SK-N-SH treated with all-trans-retinoic acid at 6 μM for 48 hours (cell line): ENCODE data around the gene SCO2.

Source experiments
- BACH2 ChIP-seq: fragments of 250-450 bp; sonication (Bioruptor Pico); IDR thresholded peaks from 2 replicates; pipeline ENCODE4 v1.9.0; 2021; ENCODE audit warnings: mild to moderate bottlenecking, borderline replicate concordance
- CREB5 ChIP-seq: fragments of 250-450 bp; sonication (Bioruptor Pico); IDR thresholded peaks from 2 replicates; pipeline ENCODE4 v1.5.1; 2020; ENCODE audit warnings: low read depth, mild to moderate bottlenecking, moderate library complexity
- CSDC2 ChIP-seq: fragments of 250-450 bp; sonication (Bioruptor Pico); IDR thresholded peaks from 2 replicates; pipeline ENCODE4 v1.5.0; 2020; ENCODE audit warnings: mild to moderate bottlenecking, moderate library complexity
- ESRRG ChIP-seq: fragments of 250-450 bp; sonication (Bioruptor Pico); IDR thresholded peaks from 2 replicates; pipeline ENCODE4 v1.6.1; 2021; ENCODE audit warnings: mild to moderate bottlenecking
- GLIS3 ChIP-seq: fragments of 250-450 bp; sonication (Bioruptor Pico); IDR thresholded peaks from 2 replicates; pipeline ENCODE4 v1.5.0; 2020; ENCODE audit warnings: mild to moderate bottlenecking, moderate library complexity
- ISL1 ChIP-seq: fragments of 250-450 bp; sonication (Bioruptor Pico); IDR thresholded peaks from 2 replicates; pipeline ENCODE4 v2.1.2; 2022; ENCODE audit warnings: mild to moderate bottlenecking, moderate library complexity
- PATZ1 ChIP-seq: fragments of 250-450 bp; sonication (Bioruptor Pico); IDR thresholded peaks from 2 replicates; pipeline ENCODE4 v1.8.0; 2020; ENCODE audit warnings: mild to moderate bottlenecking, moderate library complexity, borderline replicate concordance
- SNAI2 ChIP-seq: fragments of 250-450 bp; sonication (Bioruptor Pico); IDR thresholded peaks from 2 replicates; pipeline ENCODE4 v1.5.0; 2020; ENCODE audit warnings: mild to moderate bottlenecking, moderate library complexity
- TCF4 ChIP-seq: fragments of 250-450 bp; sonication (Bioruptor Pico); IDR thresholded peaks from 2 replicates; pipeline ENCODE4 v1.8.0; 2021; ENCODE audit warnings: mild to moderate bottlenecking, moderate library complexity, borderline replicate concordance
- TOX ChIP-seq: fragments of 250-450 bp; sonication (Bioruptor Pico); IDR thresholded peaks from 2 replicates; pipeline ENCODE4 v1.8.0; 2021; ENCODE audit warnings: mild to moderate bottlenecking, moderate library complexity, borderline replicate concordance
- ZFP30 ChIP-seq: fragments of 450-650 bp; formaldehyde crosslinking; IDR thresholded peaks from 2 replicates; pipeline ENCODE4 v1.5.0; 2022; ENCODE audit warnings: mild to moderate bottlenecking, moderate library complexity
- ZNF565 ChIP-seq: fragments of 450-650 bp; formaldehyde crosslinking; conservative IDR thresholded peaks from 2 replicates; pipeline ENCODE4 v1.5.0; 2020; ENCODE audit warnings: low read depth, mild to moderate bottlenecking, moderate library complexity
- ZNF70 ChIP-seq: fragments of 450-650 bp; formaldehyde crosslinking; IDR thresholded peaks from 2 replicates; pipeline ENCODE4 v1.5.0; 2020; ENCODE audit warnings: mild to moderate bottlenecking, moderate library complexity
- TF ChIP-seq, protein P1 (sequence below): fragments of 250-450 bp; sonication (Bioruptor Pico); IDR thresholded peaks from 2 replicates; pipeline ENCODE4 v1.8.0; 2021; ENCODE audit warnings: low read depth, mild to moderate bottlenecking, moderate library complexity, borderline replicate concordance

GRCh38 chr22:50564289-50564688, 38.9 kb upstream of the SCO2 start:
- TF ChIP-seq ESRRG (CRISPR knock-in tag) (no peak), PATZ1 (no peak), ZFP30 (CRISPR knock-in tag) (no peak), TCF4 (CRISPR knock-in tag) (no peak), TOX (CRISPR knock-in tag) (no peak), ZNF70 (CRISPR knock-in tag) (no peak), ISL1 (CRISPR knock-in tag) (no peak), SNAI2 (CRISPR knock-in tag) (no peak), GLIS3 (CRISPR knock-in tag) (no peak), CREB5 (CRISPR knock-in tag) (no peak), CSDC2 (no peak), BACH2 (CRISPR knock-in tag) (no peak), ZNF565 (CRISPR knock-in tag) (no peak)
- TF ChIP-seq, protein P1, sequence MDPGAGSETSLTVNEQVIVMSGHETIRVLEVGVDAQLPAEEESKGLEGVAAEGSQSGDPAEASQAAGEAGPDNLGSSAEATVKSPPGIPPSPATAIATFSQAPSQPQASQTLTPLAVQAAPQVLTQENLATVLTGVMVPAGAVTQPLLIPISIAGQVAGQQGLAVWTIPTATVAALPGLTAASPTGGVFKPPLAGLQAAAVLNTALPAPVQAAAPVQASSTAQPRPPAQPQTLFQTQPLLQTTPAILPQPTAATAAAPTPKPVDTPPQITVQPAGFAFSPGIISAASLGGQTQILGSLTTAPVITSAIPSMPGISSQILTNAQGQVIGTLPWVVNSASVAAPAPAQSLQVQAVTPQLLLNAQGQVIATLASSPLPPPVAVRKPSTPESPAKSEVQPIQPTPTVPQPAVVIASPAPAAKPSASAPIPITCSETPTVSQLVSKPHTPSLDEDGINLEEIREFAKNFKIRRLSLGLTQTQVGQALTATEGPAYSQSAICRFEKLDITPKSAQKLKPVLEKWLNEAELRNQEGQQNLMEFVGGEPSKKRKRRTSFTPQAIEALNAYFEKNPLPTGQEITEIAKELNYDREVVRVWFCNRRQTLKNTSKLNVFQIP (CRISPR knock-in tag), result no peak
